Neural progenitor cell (in vitro differentiated cells): ENCODE data around the gene NAA40. TPM values are rescaled to one million over a fixed set of nuclear protein-coding genes. Genes with fewer than 3 reads are reported as not detected.

ENCODE experiments used
- DNase-seq: peaks from one replicate; pipeline ENCODE4 v3.0.0-alpha.2; 2016; ENCODE audit warnings: low spot score
- H2AFZ ChIP-seq: fragments of 200-600 bp; sonication (generic); replicated peaks from 2 replicates; pipeline ENCODE4 v1.6.1; 2016; ENCODE audit warnings: antibody characterized with exemption
- H3F3A ChIP-seq: fragments of 200-600 bp; sonication (generic); 2 replicates; pipeline ENCODE4 v1.6.1; 2016; ENCODE audit warnings: antibody characterized with exemption, low read depth
- H3K27ac ChIP-seq: fragments of 200-600 bp; sonication (generic); 2 replicates; pipeline ENCODE4 v1.5.1; 2016; ENCODE audit warnings: mild to moderate bottlenecking
- H3K27me3 ChIP-seq: fragments of 200-600 bp; sonication (generic); 2 replicates; pipeline ENCODE4 v1.6.1; 2016; ENCODE audit warnings: mild to moderate bottlenecking, moderate library complexity
- H3K36me3 ChIP-seq: fragments of 200-600 bp; sonication (generic); 2 replicates; pipeline ENCODE4 v1.5.1; 2016
- H3K4me1 ChIP-seq: fragments of 200-600 bp; sonication (generic); 2 replicates; pipeline ENCODE4 v1.6.1; 2016; ENCODE audit warnings: mixed run types
- H3K4me2 ChIP-seq: fragments of 200-600 bp; sonication (generic); 2 replicates; pipeline ENCODE4 v1.6.1; 2016
- H3K4me3 ChIP-seq: fragments of 200-600 bp; sonication (generic); 2 replicates; pipeline ENCODE4 v1.5.1; 2016
- H3K79me2 ChIP-seq: fragments of 200-600 bp; sonication (generic); 2 replicates; pipeline ENCODE4 v1.6.1; 2016; ENCODE audit warnings: low read depth
- H3K9ac ChIP-seq: fragments of 200-600 bp; sonication (generic); 2 replicates; pipeline ENCODE4 v1.6.1; 2016
- H3K9me3 ChIP-seq: fragments of 200-600 bp; sonication (generic); 2 replicates; pipeline ENCODE4 v1.5.1; 2016; ENCODE audit warnings: low read depth
- H4K20me1 ChIP-seq: fragments of 200-600 bp; sonication (generic); 2 replicates; pipeline ENCODE4 v1.6.1; 2016; ENCODE audit warnings: low read depth
- H3K27ac Mint-ChIP-seq: 3 replicates; pipeline ENCODE4 v1.8.0; 2021; ENCODE audit warnings: mixed read lengths
- H3K27me3 Mint-ChIP-seq: 2 replicates; pipeline ENCODE4 v1.8.0; 2022; ENCODE audit warnings: low read depth, mild to moderate bottlenecking, inconsistent platforms, moderate library complexity, mixed read lengths; ENCODE audit not compliant: insufficient read depth
- H3K36me3 Mint-ChIP-seq: 3 replicates; pipeline ENCODE4 v1.8.0; 2021; ENCODE audit warnings: mixed read lengths
- H3K4me1 Mint-ChIP-seq: 3 replicates; pipeline ENCODE4 v1.8.0; 2021; ENCODE audit warnings: mixed read lengths
- H3K4me3 Mint-ChIP-seq: 3 replicates; pipeline ENCODE4 v1.8.0; 2021; ENCODE audit warnings: mild to moderate bottlenecking, moderate library complexity, mixed read lengths
- H3K9me3 Mint-ChIP-seq: 3 replicates; pipeline ENCODE4 v1.8.0; 2020; ENCODE audit warnings: mixed read lengths
- CTCF ChIP-seq: fragments of 200-600 bp; sonication (generic); IDR thresholded peaks from 2 replicates; pipeline ENCODE4 v1.5.1; 2017; ENCODE audit warnings: antibody characterized with exemption, mild to moderate bottlenecking
- EZH2 ChIP-seq: fragments of 200-600 bp; sonication (generic); IDR thresholded peaks from 2 replicates; pipeline ENCODE4 v1.6.1; 2017; ENCODE audit warnings: antibody characterized with exemption, mild to moderate bottlenecking, moderate library complexity
- EZH2phosphoT487 ChIP-seq: fragments of 200-600 bp; sonication (generic); IDR thresholded peaks from 2 replicates; pipeline ENCODE4 v1.6.1; 2017; ENCODE audit warnings: antibody characterized with exemption
- total RNA-seq: library from RNA; depleted of rRNA; stranded (reverse); fragments of >200 nt; gene quantifications from 2 replicates; pipeline ENCODE4 v1.2.3, GENCODE V29; 2015; ENCODE audit warnings: low replicate concordance

NAA40 gene
- total RNA-seq, 1 donor from 2014 or later, result 38.7 TPM

GRCh38 chr11:63905179-63905578, 33.6 kb upstream of the NAA40 start:
- DNase-seq, result no peak
- no peak overlapping the region for H3K9ac ChIP-seq
- H3K9me3 ChIP-seq, result no peaks in the 10 kb centered on the region
- Mint-ChIP-seq H3K36me3 (peaks cover 18% of the 10 kb centered on the region), H3K4me1 (peaks cover 35% of the 10 kb centered on the region), H3K27me3 (peaks cover 4% of the 10 kb centered on the region), H3K27ac (peak overlapping the region; percentile 25), H3K4me3 (no peak overlapping the region), H3K9me3 (no peaks in the 10 kb centered on the region)
- H3K79me2 ChIP-seq, result no peaks in the 10 kb centered on the region
- peaks cover 33% of the 10 kb centered on the region for H3F3A ChIP-seq
- peaks cover 34% of the 10 kb centered on the region for H3K4me1 ChIP-seq
- no peaks in the 10 kb centered on the region for H3K27me3 ChIP-seq
- no peak for TF ChIP-seq EZH2
- no peak for TF ChIP-seq CTCF
- TF ChIP-seq EZH2phosphoT487, result no peak
- H3K4me2 ChIP-seq, result no peak overlapping the region
- H2AFZ ChIP-seq, result no peak overlapping the region
- H3K36me3 ChIP-seq, result no peaks in the 10 kb centered on the region
- H3K4me3 ChIP-seq, result no peak overlapping the region
- no peak overlapping the region for H3K27ac ChIP-seq
- H4K20me1 ChIP-seq, result peaks cover 35% of the 10 kb centered on the region

- Mint-ChIP-seq H3K36me3 (peaks cover 13% of the 10 kb centered on the region), H3K9me3 (no peaks in the 10 kb centered on the region), H3K4me3 (no peak overlapping the region), H3K27ac (no peak overlapping the region), H3K27me3 (peaks cover 4% of the 10 kb centered on the region), H3K4me1 (peaks cover 39% of the 10 kb centered on the region)
- Histone ChIP-seq H4K20me1 (peaks cover 44% of the 10 kb centered on the region), H3K4me2 (no peak overlapping the region), H3K27ac (no peak overlapping the region), H3K36me3 (no peaks in the 10 kb centered on the region), H3F3A (peaks cover 42% of the 10 kb centered on the region), H3K27me3 (no peaks in the 10 kb centered on the region), H3K9me3 (no peaks in the 10 kb centered on the region), H3K4me3 (no peak overlapping the region), H3K79me2 (no peaks in the 10 kb centered on the region), H2AFZ (no peak overlapping the region), H3K9ac (no peak overlapping the region), H3K4me1 (peaks cover 43% of the 10 kb centered on the region)
- DNase-seq, result no peak
- no peak for TF ChIP-seq EZH2phosphoT487
- TF ChIP-seq CTCF, result no peak
- no peak for TF ChIP-seq EZH2
These were observed 32.7 kb upstream of the NAA40 start for GRCh38 chr11:63906087-63906486.

- peaks cover 5% of the 10 kb centered on the region for H3K27me3 Mint-ChIP-seq
- peaks cover 42% of the 10 kb centered on the region for H3K4me1 Mint-ChIP-seq
- no peaks in the 10 kb centered on the region for H3K27me3 ChIP-seq
- no peaks in the 10 kb centered on the region for H3K36me3 ChIP-seq
- no peak for TF ChIP-seq EZH2
- peak; percentile 47 for TF ChIP-seq CTCF
- TF ChIP-seq EZH2phosphoT487, result no peak
- no peak overlapping the region for H3K4me2 ChIP-seq
- peak; percentile 52 for DNase-seq
- H3K27ac ChIP-seq, result no peak overlapping the region
- H3K9ac ChIP-seq, result no peak overlapping the region
- H3K79me2 ChIP-seq, result no peaks in the 10 kb centered on the region
- H3K36me3 Mint-ChIP-seq, result peaks cover 10% of the 10 kb centered on the region
- peaks cover 47% of the 10 kb centered on the region for H3F3A ChIP-seq
- no peak overlapping the region for H3K4me3 ChIP-seq
- peaks cover 48% of the 10 kb centered on the region for H3K4me1 ChIP-seq
- peak overlapping the region; percentile 66 for H3K27ac Mint-ChIP-seq
- no peak overlapping the region for H3K4me3 Mint-ChIP-seq
- H4K20me1 ChIP-seq, result peaks cover 47% of the 10 kb centered on the region
- H2AFZ ChIP-seq, result no peak overlapping the region
- H3K9me3 Mint-ChIP-seq, result no peaks in the 10 kb centered on the region
- no peaks in the 10 kb centered on the region for H3K9me3 ChIP-seq
These were observed 32.2 kb upstream of the NAA40 start for GRCh38 chr11:63906585-63906984.
